ENCODE measurements around the gene KIF19.
A peak's percentile ranks its signal among the peaks of the same experiment; 100 is the strongest.

The KIF19 gene

DNA sequence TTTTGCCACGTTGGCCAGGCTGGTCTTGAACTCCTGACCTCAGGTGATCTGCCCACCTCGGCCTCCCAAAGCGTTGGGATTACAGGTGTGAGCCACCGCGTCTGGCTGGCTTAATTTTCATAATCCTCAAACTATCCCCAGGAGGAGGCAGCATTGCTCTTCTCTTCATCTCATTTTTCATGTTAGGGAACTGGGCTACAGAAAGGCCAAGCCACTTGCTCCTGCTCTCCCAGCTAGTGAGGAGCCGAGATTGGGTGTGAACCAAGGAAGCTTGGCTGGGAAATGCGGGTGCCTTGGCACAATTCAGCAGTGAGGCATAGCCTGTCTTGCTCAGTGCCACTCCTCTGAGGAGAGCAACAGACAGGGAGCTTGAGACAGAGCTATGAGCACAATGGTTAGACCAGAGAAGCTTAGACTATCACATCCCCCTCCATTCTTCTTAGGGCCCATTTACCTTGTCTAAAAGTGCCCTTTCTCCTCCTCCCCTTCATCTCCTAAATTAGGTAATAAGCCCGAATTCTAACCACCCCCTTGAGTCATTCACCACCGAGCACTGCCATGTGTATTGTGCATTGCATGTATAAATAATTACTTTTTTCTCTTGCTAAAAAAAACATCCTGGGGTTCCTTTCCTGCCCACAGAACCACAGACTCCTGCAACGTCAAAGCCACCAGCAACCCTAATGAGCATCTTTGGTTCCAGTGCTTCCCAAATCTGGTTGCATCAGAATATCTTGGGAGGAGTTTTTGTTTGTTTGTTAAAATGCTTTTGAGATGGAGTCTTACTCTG, 20.0 kb upstream of the KIF19 start:
- peak; percentile 80 for DNase-seq

DNA sequence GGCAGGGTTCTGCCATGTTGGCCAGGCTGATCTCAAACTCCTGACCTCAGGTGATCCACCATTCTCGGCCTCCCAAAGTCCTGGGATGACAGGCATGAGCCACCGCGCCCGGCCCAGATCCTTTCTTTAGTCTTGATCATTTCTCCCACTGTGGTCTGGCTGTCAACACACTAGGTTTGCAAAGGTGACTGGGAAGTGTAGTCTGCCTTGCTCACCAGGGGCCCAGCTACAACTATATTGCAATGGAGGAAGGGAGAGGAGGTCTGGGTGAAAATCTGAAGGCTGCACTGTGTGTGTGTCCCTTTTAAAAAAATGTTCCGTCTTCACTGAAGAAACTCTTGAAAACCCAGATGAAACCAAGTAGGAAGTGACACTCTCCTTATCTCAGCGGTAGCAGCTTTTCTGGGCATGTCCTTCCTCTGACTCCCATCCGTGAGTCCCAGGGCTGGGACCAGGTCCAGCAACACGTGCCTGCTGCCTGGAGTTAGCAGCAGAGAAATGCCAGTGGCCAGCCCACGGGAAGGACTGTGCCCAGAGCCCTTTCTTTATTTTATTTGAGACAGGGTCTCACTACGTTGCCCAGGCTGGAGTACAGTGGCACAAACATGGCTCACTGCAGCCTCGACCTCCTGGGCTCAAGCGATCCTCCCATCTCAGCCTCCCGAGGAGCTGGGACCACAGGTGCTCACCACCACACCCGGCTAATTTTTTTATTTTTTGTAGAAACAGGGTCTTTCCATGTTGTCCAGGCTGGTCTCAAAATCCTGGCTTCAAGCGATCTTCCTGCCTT, 17.8 kb upstream of the KIF19 start:
- no peak for DNase-seq

DNA sequence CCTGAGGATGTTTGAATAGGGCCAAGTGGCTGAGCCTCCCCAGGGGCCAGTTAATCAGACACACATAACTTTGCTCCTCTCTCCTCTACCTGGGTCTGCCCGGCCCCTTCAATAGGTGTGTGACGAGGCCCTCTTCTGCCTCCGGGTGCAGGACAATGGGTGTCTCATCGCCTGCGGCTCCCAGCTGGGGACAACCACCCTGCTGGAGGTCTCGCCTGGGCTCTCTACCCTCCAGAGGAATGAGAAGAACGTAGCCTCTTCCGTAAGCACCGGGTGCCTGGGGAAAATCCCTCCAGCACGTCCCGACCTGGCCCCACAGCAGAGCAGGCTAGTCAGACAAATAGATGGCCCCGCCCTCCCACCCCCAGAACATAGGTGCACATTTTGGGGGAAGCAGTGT, 16.1 kb upstream of the KIF19 start:
- peak; percentile 39 for DNase-seq

DNA sequence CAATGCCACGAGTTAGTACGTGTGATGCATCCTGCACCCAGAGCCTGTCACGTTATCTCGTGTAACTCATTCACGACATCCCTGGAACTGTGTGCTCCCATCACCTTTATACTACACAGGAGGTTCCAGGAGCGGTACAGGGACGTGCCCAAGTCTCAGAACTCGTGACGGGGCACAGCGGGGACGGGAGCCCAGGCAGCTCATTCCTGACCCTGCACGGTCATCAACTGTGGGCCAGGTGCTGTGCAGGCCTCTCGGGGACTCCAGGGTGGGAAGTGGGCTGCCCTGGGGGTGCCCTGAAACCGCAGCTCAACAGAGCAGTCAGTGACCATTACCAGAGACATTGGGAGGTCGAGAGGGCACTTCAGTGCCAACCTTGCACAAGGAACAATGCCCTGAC, 11.1 kb upstream of the KIF19 start:
- no peak for DNase-seq

DNA sequence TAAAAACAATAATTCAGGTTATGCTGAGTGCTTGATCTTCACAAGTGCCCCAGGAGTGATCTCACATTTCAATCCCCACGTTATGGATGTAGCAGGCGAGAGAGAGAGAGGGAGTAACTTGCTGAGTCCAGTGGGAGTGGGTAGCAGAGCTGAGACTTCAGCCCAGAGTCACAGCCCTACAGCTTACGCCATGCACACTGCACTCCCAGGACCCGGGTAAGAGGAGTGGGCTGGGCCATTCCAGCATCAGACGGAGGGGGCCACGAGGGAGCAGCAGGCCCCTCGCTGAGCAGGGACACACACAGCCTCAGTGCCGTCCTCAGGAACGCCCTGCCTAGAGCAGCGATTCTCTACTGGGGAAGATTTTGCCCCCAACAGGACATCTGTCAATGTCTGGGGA, 9.8 kb upstream of the KIF19 start:
- DNase-seq, result no peak

DNA sequence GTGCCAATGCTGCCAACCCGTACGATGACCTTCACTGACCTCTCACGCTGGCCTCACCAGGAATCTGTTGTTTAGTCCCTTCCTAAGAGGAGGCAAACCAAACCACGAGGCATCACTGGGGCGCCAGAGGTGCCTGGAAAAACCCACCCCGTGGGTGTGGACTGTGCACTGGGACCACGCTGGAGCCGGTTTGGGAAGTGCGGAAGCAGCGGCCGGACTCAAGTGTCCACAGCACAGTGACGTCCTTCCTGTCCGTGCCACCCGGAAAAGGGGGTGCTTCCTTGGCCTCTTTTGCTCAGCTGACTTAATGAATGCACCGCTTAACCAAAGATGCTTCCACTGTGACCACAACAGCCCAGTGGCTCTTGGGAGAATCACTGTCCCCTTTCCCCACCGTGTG, 9.0 kb upstream of the KIF19 start:
- no peak for DNase-seq

DNA sequence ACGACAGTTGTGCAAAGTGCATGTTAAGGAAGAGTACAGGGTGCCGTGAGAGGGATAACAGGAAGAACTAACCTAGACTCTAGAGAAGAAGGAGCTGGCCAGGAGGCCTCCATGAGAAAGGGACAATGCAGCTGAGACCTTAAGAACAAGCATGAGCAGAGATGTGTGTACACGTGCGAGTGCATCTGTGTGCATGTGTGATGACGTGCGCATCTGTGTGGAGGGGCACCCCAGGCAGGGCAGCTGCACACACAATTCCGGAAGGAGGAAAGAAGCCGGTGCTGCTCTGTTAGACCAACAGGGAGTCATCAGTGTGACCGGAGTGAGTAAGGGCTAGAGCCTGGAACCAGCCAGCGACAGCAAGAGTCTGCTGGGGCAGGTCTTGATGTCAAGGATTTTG, 7.6 kb upstream of the KIF19 start:
- DNase-seq, result no peak

DNA sequence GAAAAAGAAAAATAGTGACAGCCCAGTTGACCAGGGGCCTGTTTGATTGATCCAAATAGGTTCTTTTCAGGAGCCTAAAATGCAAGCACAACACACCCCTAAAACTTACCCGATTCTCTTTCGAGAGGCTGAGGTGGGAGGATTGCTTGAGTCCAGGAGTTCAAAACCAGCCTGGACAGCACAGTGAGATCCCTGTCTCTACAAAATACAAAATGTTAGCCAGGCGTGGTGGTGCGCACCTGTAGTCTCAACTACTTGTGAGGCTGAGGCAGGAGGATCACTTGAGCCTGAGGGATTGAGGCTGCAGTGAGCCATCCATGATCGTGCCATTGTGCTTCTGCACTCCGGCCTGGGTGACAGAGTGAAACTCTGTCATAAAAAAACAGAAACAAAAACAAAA, 1.5 kb upstream of the KIF19 start:
- DNase-seq, result no peak

DNA sequence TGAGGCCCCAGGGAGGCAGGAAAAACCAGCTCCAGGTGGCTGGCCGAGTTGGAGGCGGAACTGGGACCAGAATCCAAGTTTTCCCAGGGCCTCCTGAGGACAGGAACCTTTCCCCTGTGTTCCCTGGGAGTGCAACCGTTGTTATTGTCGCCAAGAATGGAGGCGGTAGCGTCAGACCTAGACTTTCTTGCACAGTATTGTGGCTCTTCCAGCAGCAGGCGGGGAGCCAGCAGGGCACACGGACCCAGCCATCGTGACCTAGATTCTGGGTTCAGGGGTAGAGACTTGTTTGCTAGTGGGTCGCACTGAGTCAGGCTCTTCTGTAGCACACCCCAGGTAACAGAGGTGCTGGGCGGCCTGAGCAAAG, 667 bp upstream of the KIF19 start:
- peak; percentile 32 for DNase-seq

DNA sequence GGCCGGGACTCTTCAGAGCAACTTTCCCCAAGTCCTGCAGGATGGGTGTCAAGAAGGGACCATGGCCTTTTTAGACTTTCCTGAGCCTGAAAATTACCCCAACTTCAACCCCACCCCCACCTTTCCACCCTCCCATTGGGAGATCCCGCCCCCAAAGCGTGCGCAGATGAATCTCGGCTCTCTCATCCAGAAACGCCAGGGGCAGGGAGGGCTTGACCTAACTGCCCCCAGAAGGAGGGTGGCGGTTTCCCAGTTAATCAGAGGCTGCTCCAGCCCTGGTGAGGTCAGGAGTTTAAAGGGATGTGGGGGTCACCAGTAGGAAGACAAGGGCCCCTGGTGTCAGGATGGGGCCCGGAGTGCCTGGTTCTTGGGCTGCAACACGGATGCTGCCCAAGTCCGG, 480 bp downstream of the KIF19 start:
- DNase-seq, result no peak

DNA sequence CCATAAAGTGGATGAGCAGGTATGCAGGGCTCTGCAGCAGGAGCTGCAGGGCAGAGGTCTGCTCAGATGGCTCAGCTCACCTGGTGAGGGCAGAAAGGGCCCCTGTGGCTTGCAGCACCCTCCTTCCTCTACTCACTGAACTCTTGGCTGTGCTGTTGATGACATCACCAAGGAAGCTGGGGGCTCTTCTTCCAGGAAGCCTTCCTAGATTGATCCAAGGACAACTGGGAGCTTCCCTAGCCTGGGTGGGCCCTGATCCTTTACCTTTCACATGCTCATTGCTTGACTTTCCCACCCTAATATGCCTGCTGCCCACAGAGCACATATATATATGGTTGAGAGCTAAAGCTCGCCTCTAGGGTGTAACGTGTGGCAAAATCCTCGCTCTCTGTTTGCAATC, 2.5 kb downstream of the KIF19 start:
- no peak for DNase-seq

DNA sequence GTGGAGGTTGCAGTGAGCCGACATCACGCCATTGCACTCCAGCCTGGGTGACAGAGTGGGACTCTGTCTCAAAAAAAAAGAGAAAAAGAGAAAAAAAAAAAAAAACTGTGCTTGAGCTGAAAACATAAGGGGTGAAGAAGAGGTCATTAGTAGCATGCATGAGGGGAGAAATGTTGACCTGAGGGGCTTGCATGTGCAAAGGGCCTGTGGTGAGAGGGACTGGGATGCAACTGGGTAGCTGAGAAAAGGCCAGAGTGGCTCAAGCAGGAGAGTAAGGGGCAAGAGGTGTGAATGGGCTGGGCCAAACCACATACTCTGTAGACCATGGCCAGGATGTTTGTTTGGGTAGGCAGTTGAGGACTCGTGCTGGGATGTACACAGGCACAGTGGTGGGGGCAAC, 3.4 kb downstream of the KIF19 start:
- no peak for DNase-seq

DNA sequence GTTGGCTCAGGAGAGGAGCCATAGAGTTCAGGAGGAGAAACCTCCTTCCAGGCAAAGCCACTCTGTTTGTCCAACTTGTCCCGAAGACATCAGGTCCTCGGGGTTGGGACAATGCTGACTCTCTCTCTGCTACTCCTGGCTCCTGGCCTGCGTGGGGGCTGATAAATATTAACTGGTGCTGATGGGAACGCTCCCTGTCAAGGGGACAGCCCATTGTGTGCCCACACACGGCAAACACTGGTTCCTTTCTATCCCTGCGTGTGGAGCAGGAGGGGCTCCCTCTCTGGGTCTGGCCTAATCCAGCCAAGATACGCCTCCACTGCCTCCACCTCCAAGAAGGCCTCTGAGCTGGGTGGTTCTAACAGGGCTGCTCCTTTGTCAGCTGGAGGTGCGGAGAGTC, 4.4 kb downstream of the KIF19 start:
- DNase-seq, result no peak

DNA sequence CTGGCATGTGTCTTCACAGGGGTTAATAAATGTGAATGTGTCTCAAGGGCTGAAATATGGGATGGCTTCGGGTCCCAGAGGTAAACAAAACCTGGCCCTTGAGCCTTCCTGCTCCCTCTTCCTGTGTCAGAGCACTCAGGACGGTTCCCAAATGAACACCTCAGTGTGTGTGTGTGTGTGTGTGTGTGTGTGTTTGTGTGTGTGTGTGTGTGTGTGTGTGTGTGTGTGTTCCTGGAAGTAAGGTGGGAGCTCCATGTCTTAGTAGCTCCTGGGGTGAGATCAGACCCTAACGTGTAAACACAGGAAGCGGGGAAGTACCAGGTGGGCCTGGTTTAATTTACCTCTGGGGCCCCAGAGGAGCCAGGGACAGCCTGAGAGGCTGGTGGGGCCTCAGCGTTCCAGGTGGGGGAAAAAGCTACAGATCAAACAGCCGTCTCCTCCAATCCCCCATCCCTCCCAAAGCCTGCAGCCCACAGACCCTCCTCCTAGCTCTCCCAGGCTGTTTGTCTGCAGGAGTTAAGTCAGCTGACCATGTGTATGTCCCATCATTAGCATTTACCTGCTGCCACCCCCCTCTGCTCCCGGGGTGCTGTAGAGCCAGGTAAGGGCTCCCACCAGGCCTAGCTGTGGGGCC, 6.1 kb downstream of the KIF19 start:
- DNase-seq, result peak; percentile 90

DNA sequence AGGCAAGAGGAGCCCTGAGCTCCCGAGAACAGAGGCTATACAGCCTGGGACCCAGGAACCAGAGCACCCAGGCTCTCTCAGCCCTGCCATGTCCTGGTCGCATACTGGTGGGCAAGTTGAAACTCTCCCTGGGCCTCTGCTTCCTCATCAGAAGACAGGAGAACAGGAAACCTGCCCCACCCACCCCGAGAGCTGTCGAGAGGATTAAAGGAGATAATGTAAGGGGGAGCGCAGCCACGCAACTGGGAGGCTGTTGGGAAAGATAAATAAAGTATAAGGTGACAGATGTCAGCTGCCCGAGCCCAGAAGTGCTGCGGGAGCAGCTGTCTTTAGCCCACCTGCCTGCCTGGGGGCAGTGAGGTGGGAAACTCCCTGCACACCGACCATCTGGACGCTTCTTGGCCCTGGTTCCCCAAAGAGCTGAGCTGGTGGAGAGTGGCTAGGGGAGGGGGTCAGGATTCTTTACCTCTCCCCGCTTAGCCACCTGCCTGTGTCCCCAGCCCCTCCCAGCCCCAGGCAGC, 6.8 kb downstream of the KIF19 start:
- DNase-seq, result peak; percentile 99

DNA sequence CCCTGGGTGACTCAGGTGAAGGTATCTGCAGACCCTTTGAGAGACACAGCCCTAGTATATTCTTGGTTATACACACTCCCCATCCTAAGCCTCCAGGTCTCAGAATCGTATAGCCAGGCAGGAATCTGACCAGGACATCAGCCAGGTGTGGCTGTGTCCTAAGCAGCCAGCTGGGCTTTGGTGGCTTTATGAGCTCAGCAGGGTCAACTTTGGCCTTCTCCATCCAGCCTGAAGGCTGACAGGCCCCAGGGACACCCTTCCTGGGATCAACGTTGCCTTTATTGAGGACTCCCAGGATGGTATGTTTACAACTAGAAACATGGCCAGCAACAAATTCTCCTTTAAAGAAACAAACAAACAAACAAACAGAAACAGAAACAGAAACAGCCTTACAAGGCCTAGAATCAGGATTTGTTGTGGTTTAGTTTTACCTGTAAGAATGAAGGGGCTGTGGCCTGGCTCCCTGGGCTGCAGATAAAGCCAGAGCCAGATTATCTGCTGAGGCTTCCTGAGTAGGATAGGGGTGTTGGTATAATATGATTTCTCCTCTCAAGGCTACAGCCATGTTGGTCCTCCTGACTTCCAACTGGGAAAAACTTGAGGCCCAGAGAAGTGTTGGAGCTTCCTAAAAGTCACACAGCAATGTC, 8.5 kb downstream of the KIF19 start:
- peak; percentile 44 for DNase-seq

DNA sequence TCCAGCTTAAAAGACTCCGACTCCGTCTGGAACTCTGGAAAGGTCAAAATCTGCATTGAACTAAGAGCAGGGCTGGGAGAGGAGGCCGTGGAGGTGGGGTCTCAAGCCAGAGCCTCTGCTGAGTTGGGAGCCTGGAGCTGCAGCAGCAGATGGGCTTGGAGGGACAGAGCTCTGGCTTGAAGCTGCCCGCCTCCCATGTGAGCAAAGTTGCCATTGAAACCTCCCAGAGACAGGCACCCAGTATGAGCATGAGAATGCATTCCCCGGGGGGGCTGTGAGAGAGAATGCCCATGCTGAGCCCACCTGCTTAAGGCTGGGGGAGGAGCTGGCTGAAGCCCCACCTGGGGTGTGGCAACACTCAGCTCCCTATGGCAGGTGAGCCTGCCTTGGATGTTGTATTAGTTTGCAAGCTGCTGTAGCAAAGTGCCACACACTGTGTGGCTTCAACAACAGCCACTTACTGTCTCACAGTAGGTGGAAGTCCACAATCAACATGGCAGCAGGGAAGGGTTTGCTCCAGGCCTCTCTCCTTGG, 9.6 kb downstream of the KIF19 start:
- peak; percentile 81 for DNase-seq

DNA sequence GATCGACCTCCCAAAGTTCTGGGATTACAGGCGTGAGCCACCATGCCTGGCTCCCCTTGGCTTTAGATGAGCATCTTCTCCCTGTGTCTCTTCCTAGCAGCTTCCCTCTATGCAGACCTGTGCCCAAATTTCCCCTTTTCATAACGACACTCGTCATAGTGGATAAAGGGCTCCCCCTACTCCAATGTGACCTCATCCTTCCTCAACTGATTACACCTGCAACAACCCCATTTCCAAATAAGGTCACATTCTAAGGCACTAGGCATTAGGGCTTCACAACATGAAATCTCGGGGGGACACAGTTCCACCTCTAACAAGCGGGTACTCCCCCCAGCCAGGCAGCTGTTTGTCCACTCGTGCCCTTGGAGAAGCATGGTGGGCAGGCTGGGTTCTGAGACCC, 10.3 kb downstream of the KIF19 start:
- peak; percentile 23 for DNase-seq

DNA sequence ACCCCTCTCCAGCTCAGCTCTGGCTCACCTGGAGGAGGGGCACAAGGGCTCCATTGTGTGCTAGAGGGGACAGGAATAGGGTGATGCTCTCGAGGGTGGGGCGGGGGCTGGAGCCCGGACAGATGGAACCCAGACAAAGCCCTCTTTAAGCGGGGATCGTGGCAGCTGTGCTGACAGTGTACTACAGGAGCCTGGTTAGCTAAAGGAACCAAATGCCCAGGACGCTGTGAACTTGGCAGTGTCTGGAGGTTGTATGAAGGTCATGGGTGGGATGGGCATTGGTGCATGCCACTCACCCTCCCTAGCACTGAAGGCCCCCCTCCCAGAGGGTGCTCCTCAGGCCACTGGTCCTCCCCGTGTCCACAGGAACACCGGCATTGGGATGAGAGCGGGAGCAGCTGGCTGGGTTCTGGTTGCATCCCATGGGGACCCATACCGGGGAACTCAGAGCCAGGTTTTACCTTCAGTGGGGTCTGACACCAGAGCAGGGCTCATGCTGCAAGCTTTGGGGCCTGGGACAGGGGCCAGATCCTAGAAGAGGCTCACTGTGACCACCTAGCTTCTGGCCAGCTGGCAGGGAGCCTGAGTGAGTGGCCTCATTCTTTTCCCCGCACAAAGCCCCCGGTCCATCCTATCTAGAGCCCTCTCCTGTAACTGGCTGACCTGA, 11.9 kb downstream of the KIF19 start:
- DNase-seq, result peak; percentile 88

DNA sequence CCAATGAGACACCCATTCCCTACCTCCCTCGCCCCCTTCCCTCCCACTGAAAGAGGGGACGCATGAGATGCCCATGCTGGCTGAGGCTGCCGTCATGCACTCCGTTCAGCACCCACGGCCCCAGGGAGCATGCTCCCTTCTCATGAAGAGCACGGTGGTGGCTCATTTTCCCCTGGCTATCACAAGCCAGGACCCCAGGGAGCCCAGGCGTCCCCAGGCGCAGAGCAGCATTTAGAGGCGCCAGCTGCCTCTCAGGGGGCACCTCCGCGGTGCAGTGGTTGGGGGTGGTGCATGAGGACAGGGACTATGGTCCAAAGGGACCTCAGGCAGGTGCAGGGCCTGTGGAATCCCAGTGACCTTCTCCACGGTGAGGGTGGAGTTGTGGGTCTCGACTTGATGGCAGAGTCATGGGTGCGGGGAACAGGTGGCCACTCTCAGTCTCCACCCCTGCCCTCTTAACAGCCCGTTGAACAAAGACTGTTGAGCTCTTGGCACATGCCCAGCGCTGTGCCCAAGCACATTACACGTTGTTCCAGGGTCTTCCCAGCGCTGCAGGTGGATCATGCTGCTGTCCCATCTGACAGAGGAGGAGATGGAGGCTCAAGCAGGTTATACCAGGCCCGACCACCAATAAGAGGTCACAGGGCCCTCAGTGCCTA, 13.6 kb downstream of the KIF19 start:
- DNase-seq, result peak; percentile 87

DNA sequence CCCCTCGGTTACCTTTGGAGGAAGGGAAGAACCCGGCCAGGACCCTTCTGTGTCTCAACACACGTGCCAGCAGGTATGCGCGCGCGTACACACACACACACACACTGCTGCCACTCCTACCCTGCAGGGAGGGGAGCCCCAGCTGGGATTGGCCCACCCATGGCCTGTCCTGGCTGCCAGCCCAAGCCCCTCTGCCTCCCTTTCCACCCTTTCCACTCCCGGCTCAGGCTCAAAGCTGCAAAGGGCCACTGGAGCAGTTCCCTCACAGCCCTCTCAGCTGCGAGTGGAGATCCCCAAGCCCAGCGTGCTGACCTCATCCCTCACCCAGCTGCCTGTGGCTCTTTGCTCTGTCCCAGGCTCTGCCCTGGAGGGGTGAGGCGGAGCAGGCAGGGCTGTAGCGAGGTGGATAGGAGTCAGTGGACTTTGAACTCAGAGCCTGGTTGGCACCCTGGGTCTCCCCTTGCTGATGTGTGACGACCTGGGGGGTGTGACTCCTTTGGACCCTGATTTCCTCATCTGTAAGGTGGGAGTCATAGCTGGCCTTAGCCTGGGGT, 14.5 kb downstream of the KIF19 start:
- peak; percentile 74 for DNase-seq

DNA sequence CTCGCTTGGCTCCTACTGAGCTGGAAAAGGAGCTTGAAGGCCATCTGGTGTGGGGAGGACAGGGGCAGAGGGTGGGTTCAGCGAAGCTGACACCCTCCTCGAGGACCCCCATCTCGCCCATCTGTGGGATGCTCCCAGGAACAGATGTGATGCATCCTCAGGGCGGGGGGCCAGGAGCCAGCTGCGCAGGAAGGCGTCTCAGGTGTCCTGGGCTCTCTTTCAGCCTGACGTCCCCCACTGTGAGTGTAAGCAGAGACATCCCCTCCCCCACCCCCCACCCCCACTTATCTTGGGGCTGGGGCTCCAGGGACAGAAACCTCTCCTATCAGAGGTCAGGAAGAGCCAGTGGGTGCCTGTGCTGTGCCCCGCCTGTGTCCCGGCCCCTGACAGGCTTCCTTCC, 16.2 kb downstream of the KIF19 start:
- DNase-seq, result peak; percentile 93
